SIG-M5 treated with dmso at 0.1 percent for 504 hours (cell line): Measurements from ENCODE around the gene DHX40.
"Not testable (repeated sequence)": the region's sequence is repeated elsewhere in the genome, so short reads cannot be mapped to it uniquely, and the experiment has no call there.

Source experiments
- DNase-seq: peaks from one replicate; lab custom pipeline; 2025; ENCODE audit not compliant: unreplicated experiment; lab: John Stamatoyannopoulos, UW

DHX40 gene

DNA sequence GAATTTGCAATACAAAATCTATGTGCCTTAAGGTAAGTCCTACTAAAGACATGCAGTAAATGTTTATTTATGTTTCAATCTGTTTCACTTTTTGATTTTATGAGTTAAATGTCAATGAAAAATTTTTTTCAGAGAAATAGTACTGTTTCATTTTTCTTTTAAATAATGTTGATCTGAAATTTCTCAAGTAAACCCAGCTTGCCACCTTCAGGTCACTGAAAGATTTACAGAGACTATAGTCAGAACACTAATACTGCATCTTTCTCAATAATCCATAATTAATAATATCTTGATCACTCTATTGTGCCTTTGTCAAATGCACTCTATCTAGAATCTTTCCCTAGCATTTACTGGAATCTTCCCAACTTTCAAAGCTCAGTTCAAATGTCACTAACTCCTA, 6.5 kb upstream of the DHX40 start:
- no peak for DNase-seq

DNA sequence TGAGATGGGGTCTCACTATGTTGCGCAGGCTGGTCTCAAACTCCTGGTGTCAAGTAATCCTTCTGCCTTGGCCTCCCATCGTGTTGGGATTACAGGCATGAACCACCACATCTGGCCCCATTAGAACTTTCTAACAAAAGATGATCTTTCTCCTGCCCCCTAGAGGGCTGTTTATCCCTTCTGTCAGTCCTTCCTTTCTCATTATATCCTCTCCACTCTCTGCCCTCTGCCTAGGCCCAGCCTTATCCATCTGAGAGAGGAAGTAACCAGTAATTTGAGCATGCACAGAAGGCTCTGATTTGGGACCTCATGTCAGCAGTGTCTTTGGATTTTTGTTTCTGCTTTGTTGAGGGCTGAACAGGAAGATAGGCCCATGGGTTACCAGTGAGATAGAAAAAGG, 4.4 kb upstream of the DHX40 start:
- peak; percentile 90 for DNase-seq

GRCh38 chr17:59565959-59566324, 532 bp downstream of the DHX40 start:
- peak; percentile 93 for DNase-seq

- not testable (repeated sequence) for DNase-seq
Observed at GRCh38 chr17:59569151-59569550, 3.7 kb downstream of the DHX40 start.

GRCh38 chr17:59572301-59572924, 7.0 kb downstream of the DHX40 start:
- DNase-seq = peak; percentile 64

DNA sequence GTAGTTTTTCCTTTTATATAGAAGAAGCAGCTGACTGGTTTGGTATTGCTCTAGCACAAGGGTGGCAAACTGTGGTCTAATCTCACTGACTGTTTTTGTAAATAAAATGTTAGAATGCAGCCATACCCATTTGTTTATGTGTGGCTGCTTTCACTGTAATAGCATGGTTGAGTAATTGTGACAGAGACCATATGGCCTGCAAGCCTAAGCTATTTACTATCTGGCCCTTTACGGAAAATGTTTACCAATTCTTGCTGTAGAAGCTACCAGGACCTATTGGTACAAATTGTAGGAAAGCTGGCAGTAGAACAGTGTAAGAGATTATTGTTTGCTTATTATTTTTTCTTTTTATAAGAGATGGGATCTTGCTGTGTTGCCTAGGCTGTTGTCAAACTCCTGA, 18.8 kb downstream of the DHX40 start:
- not testable (repeated sequence) for DNase-seq

DNA sequence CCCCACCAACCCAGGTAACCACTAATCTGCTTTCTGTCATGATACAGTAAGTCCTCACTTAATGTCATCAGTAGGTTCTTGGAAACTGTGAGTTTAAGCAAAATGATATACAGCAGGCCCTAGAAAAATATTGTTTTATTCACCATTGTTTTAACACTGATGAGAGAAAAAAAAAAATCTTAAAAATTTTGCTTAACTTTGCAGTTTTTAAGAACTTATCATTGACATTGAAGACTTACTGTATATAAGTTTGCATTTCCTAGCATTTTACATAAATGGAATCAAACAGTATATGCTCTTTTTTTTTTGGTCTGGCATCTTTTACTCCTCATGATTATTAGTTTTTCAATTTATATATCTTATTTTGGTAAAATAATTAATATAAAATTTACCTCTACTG, 34.8 kb downstream of the DHX40 start:
- DNase-seq = no peak

DNA sequence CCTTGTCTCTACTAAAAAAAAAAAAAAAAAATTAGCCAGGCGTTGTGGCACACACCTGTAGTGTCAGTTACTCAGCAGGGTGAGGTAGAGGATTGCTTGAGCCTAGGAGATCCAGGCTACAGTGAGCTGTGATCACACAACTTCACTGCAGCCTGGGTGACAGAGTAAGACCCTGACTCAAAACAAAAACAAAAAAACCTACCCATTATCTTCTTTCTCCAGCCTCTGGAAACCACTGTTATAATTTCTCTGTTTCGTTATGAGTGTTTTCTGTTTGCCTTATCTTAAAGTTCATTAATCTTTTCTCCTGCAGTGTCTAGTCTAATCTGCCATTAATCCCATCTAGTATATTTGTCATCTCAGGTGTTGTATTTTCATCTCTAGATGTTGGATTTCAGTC, 35.7 kb downstream of the DHX40 start:
- DNase-seq = no peak

- no peak for DNase-seq
Observed at GRCh38 chr17:59607061-59607460, 41.7 kb downstream of the DHX40 start.

GRCh38 chr17:59607817-59608403, 42.5 kb downstream of the DHX40 start:
- DNase-seq = peak; percentile 13

DNA sequence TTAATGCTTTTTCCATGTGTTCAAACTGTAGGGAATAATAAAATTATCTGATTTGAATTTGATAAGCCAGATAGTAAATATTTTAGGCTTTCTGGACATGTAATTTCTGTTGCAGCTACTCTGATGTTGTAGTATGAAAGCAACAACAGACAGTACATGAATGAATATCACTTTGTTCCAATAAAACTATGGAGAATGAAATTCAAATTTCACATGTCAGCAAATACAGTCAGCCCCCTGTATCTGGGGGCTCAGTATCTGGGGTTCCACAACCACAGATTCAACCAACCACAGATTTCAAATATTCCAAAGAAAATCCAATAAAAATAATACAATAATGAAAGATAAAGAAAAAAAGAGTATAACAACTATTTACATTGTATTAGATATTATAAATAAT, 46.1 kb downstream of the DHX40 start:
- no peak for DNase-seq

- DNase-seq = no peak
Observed at GRCh38 chr17:59616253-59616920, 51.0 kb downstream of the DHX40 start.

DNA sequence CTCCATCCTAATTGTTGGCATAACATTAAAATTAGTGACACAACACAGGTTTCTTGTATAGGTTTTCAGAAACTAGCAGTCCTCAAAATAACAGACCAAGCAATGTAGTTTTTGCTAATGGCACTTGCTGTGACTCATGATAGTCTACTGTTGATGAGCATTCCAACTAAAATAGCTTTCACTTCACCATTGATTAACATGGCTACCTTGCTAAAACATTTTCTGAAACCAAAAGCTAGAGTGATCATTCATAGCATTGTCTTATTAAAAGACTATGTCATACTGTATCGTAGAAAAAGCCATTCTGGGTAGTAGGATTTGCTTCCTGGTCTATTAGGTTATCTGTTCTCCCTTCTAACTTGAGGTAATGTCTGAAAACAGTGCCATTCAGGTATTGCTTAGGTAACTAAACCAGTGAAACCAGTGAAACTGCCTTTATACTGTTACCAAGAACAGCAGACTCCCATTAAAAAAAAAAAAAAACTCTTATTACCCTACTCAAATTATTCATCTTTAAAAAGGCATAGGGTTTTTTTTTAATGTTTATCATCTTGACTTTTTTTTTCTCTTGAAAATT, 51.8 kb downstream of the DHX40 start:
- peak; percentile 57 for DNase-seq

GRCh38 chr17:59619035-59619297, 53.6 kb downstream of the DHX40 start:
- DNase-seq = no peak

GRCh38 chr17:59619298-59620063, 54.1 kb downstream of the DHX40 start, which contains the start of gene CLTC:
Gene CLTC, plus strand, starts transcription at chr17:59619895. Its CDS starts 237 bp downstream, at chr17:59620132.
- DNase-seq = peak; percentile 98

GRCh38 chr17:59620064-59620359, 54.6 kb downstream of the DHX40 start:
- DNase-seq = no peak

GRCh38 chr17:59620518-59621259, 55.3 kb downstream of the DHX40 start:
- peak; percentile 79 for DNase-seq

DNA sequence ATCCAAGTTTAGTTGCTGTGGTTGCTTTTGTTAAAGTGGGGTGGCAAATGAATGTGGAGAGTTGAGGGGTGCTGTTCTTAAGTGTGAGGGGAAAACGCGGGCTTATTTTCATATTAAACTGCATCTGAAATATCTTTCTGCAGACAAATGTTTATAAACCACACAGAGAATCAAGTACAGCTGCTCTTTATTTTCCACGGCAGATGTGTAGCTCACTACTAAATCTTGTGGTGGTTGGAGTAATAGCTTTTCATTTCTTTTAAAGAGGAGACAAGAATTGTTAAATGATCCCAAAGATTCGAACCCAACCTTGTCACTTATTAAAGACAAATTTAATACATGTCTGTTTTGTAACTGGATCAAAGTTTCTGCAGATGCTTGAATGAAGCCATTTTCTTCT, 56.4 kb downstream of the DHX40 start:
- no peak for DNase-seq

- DNase-seq = no peak
Observed at GRCh38 chr17:59623151-59623550, 57.7 kb downstream of the DHX40 start.

DNA sequence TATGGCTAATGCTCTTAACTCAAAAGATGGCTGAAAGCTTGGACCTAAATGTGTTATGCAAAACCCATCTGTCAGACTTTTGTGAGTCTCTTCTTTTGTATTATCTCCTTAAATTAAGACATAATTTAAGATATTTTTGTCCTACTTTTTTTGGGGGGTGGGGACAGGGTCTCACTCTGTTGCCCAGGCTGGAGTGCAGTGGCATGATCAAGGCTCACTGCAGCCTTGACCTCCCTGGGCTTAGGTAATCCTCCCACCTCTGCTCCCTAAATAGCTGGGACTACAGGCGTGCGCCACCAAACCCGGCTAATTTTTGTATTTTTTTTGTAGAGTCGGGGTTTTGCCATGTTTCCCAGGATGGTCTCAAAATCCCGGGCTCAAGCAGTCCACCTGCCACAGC, 61.3 kb downstream of the DHX40 start:
- no peak for DNase-seq

DNA sequence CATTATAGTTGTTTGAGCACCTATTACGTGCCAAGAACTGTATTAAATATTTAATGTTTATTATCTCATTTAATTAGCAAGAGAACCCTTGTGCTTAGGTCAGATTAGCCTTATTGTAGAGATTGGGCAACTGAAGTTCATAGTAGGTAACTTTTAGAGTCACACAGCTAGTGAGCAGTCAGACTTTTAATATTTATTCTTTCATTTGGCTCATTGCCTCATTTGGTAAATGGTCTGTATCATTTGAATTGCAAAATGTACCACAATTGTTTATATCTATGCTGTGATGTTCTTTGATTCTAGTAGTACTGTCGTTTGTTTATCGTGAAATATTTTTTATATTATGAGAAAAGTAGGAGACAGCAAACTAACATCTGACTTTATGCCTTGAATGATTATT, 61.9 kb downstream of the DHX40 start:
- DNase-seq = no peak
